SK-N-MC (cell line): ENCODE data around the gene PRADC1.
"Not testable (repeated sequence)": the region's sequence is repeated elsewhere in the genome, so short reads cannot be mapped to it uniquely, and the experiment has no call there.

Experiments used
- DNase-seq: peaks from one replicate; pipeline ENCODE4 v3.0.0-alpha.2; 2011; ENCODE audit warnings: low read depth, low spot score
- H3K27ac ChIP-seq: fragments of 200-600 bp; sonication (generic); 2 replicates; pipeline ENCODE4 v1.5.1; 2016; ENCODE audit warnings: mixed run types
- H3K36me3 ChIP-seq: fragments of 200-600 bp; sonication (generic); 2 replicates; pipeline ENCODE4 v1.6.1; 2017; ENCODE audit warnings: antibody characterized with exemption, low read length, mixed read lengths; ENCODE audit not compliant: insufficient read depth
- H3K4me3 ChIP-seq: fragments of 200-600 bp; sonication (generic); 2 replicates; pipeline ENCODE4 v1.5.1; 2016
- H3K9ac ChIP-seq: fragments of 200-600 bp; sonication (generic); 2 replicates; pipeline ENCODE4 v1.8.0; 2017; ENCODE audit warnings: mixed run types, mixed read lengths; ENCODE audit not compliant: insufficient read length
- H3K9me3 ChIP-seq: fragments of 200-600 bp; sonication (generic); 2 replicates; pipeline ENCODE4 v1.6.1; 2017; ENCODE audit warnings: low read depth, mild to moderate bottlenecking, antibody characterized with exemption, low read length, moderate library complexity, mixed read lengths
- EZH2 ChIP-seq: fragments of 200-600 bp; sonication (generic); IDR thresholded peaks from one replicate; pipeline ENCODE4 v1.6.1; 2017; ENCODE audit warnings: antibody characterized with exemption
- FOXP2 ChIP-seq: optimal IDR thresholded peaks from 2 replicates; pipeline ENCODE3; 2011; ENCODE audit warnings: mild to moderate bottlenecking, moderate library complexity; ENCODE audit not compliant: insufficient read depth; ENCODE audit errors: extremely low read length, control extremely low read depth
- POLR2AphosphoS5 ChIP-seq: IDR thresholded peaks from 2 replicates; pipeline ENCODE4 v1.6.1; 2012; ENCODE audit warnings: mild to moderate bottlenecking, low read depth, low read length, borderline replicate concordance

PRADC1 gene

GRCh38 chr2:73267008-73267407, 34.0 kb upstream of the PRADC1 start:
- Histone ChIP-seq H3K9ac (no peak overlapping the region), H3K9me3 (no peaks in the 10 kb centered on the region), H3K27ac (no peak overlapping the region), H3K4me3 (no peak overlapping the region), H3K36me3 (no peaks in the 10 kb centered on the region)
- no peak for DNase-seq
- TF ChIP-seq EZH2 (no peak), POLR2AphosphoS5 (no peak), FOXP2 (no peak)

GRCh38 chr2:73266061-73266901, 33.2 kb upstream of the PRADC1 start:
- Histone ChIP-seq H3K27ac (no peak overlapping the region), H3K9me3 (no peaks in the 10 kb centered on the region), H3K4me3 (no peak overlapping the region), H3K36me3 (no peaks in the 10 kb centered on the region), H3K9ac (no peak overlapping the region)
- no peak for DNase-seq
- TF ChIP-seq POLR2AphosphoS5 (no peak), EZH2 (no peak), FOXP2 (no peak)

GRCh38 chr2:73265298-73266060, 32.4 kb upstream of the PRADC1 start:
- TF ChIP-seq FOXP2 (no peak), POLR2AphosphoS5 (no peak), EZH2 (no peak)
- Histone ChIP-seq H3K9me3 (no peaks in the 10 kb centered on the region), H3K4me3 (no peak overlapping the region), H3K36me3 (no peaks in the 10 kb centered on the region), H3K9ac (no peak overlapping the region), H3K27ac (no peak overlapping the region)
- no peak for DNase-seq

- no peaks in the 10 kb centered on the region for H3K36me3 ChIP-seq
- H3K9ac ChIP-seq = no peak overlapping the region
- H3K27ac ChIP-seq = no peak overlapping the region
- no peak for TF ChIP-seq FOXP2
- H3K9me3 ChIP-seq = no peaks in the 10 kb centered on the region
- DNase-seq = no peak
- no peak overlapping the region for H3K4me3 ChIP-seq
These were observed 31.7 kb upstream of the PRADC1 start for GRCh38 chr2:73264783-73265182.

- Histone ChIP-seq H3K9ac (no peak overlapping the region), H3K4me3 (no peak overlapping the region), H3K9me3 (no peaks in the 10 kb centered on the region), H3K27ac (no peak overlapping the region), H3K36me3 (no peaks in the 10 kb centered on the region)
- DNase-seq = no peak
- TF ChIP-seq FOXP2 = no peak
- no peak for TF ChIP-seq EZH2
- no peak for TF ChIP-seq POLR2AphosphoS5
These were observed 31.2 kb upstream of the PRADC1 start for GRCh38 chr2:73264332-73264606.

- no peak overlapping the region for H3K4me3 ChIP-seq
- no peak overlapping the region for H3K27ac ChIP-seq
- H3K36me3 ChIP-seq = no peaks in the 10 kb centered on the region
- TF ChIP-seq FOXP2 = no peak
- no peak for TF ChIP-seq POLR2AphosphoS5
- no peak for TF ChIP-seq EZH2
- no peak overlapping the region for H3K9ac ChIP-seq
- no peak for DNase-seq
- H3K9me3 ChIP-seq = no peaks in the 10 kb centered on the region
These were observed 30.7 kb upstream of the PRADC1 start for GRCh38 chr2:73263540-73264331.

GRCh38 chr2:73262691-73263429, 29.8 kb upstream of the PRADC1 start:
- not testable (repeated sequence) for H3K9me3 ChIP-seq, DNase-seq, H3K4me3 ChIP-seq, H3K36me3 ChIP-seq, H3K27ac ChIP-seq, H3K9ac ChIP-seq

GRCh38 chr2:73262108-73262651, 29.1 kb upstream of the PRADC1 start:
- H3K9me3 ChIP-seq = no peaks in the 10 kb centered on the region
- DNase-seq = no peak
- TF ChIP-seq FOXP2 (no peak), EZH2 (no peak), POLR2AphosphoS5 (no peak)
- H3K27ac ChIP-seq = no peak overlapping the region
- no peaks in the 10 kb centered on the region for H3K36me3 ChIP-seq
- H3K4me3 ChIP-seq = no peak overlapping the region
- no peak overlapping the region for H3K9ac ChIP-seq
